Sciatic nerve (tissue), 2 donors: Measurements from ENCODE around the gene POLR2I. TPM values are rescaled to one million over a fixed set of nuclear protein-coding genes. Genes with fewer than 3 reads are reported as not detected.
"Not testable (repeated sequence)": the region's sequence is repeated elsewhere in the genome, so short reads cannot be mapped to it uniquely, and the experiment has no call there.

ENCODE experiments used
- ATAC-seq: fragments of 200-7000 bp; cut with Tn5 transposase; one replicate; pipeline ENCODE4 v1.9.1; 2020; ENCODE audit warnings: mild to moderate bottlenecking, moderate library complexity
- DNase-seq: peaks from one replicate; pipeline ENCODE4 v3.0.0-alpha.2; 2020; ENCODE audit warnings: low spot score
- intact Hi-C: fragments of 100-400 bp; cut with DNase I; formaldehyde crosslinking; loops from one replicate; pipeline ENCODE4 v1.14.2; 2022
- total RNA-seq: library from RNA; stranded (reverse); fragmentation: NEBNext Ultra II Directional; extraction: Animal tissue kit (Norgen Biotek cat#: 25700); gene quantifications from one replicate; pipeline ENCODE4 v1.2.1, GENCODE V29; 2021
- donor health status: DM: no; HTN: no; CAD: no.
- donor health status: DM: no; HTN: no; CAD: no.

The POLR2I gene
- total RNA-seq, 1 donor from 2014 or later: 60.5 TPM

GRCh38 chr19:36079389-36079945 lies 35.2 kb downstream of the POLR2I start:
- intact Hi-C loops: no loop called here
- no peak for DNase-seq
- no peak for ATAC-seq

GRCh38 chr19:36073121-36073876 lies 41.4 kb downstream of the POLR2I start:
- intact Hi-C loops: no loop called here
- no peak for DNase-seq
- ATAC-seq: no peak

GRCh38 chr19:36072081-36072480 lies 42.6 kb downstream of the POLR2I start:
- ATAC-seq: no peak
- intact Hi-C loops: no loop called here
- no peak for DNase-seq

GRCh38 chr19:36068810-36069499 lies 45.7 kb downstream of the POLR2I start:
- intact Hi-C loops: loop anchor here (10.0 kb wide), 1 partner anchor 46 kb away; the partner anchor contains the start of genes OVOL3, POLR2I and TBCB
- ATAC-seq, DNase-seq: not testable (repeated sequence)

- intact Hi-C loops: loop anchor here (10.0 kb wide), 1 partner anchor 47 kb away; the partner anchor contains the start of genes OVOL3, POLR2I and TBCB
- DNase-seq (no peak), ATAC-seq (no peak)
Measured at GRCh38 chr19:36067681-36068080, 47.0 kb downstream of the POLR2I start.

GRCh38 chr19:36064826-36065225 lies 49.8 kb downstream of the POLR2I start:
- DNase-seq (no peak), ATAC-seq (no peak)
- intact Hi-C loops: loop anchor here (10.0 kb wide), 1 partner anchor 50 kb away; the partner anchor contains the start of genes OVOL3, POLR2I and TBCB

Other genes starting within 250 kb of the POLR2I start
- 14.1 TPM for gene APLP1, start 246.3 kb downstream of the POLR2I start, total RNA-seq
- 39.3 TPM for gene NFKBID, start 214.3 kb downstream of the POLR2I start, total RNA-seq
- 14.3 TPM for gene HCST, start 212.3 kb downstream of the POLR2I start, total RNA-seq
- 104 TPM for gene TYROBP, start 206.6 kb downstream of the POLR2I start, total RNA-seq
- gene LRFN3, start 178.5 kb downstream of the POLR2I start, total RNA-seq: 13.1 TPM
- 17.0 TPM for gene SDHAF1, start 119.7 kb downstream of the POLR2I start, total RNA-seq
- 0.67 TPM for gene SYNE4, start 106.1 kb downstream of the POLR2I start, total RNA-seq
- gene ALKBH6, start 100.7 kb downstream of the POLR2I start, total RNA-seq: 22.8 TPM
- gene CLIP3, start 82.0 kb downstream of the POLR2I start, total RNA-seq: 72.8 TPM
- 10.5 TPM for gene THAP8, start 60.6 kb downstream of the POLR2I start, total RNA-seq
- 1.2 TPM for gene WDR62, start 60.0 kb downstream of the POLR2I start, total RNA-seq
- not detected for gene OVOL3, start 3.7 kb downstream of the POLR2I start, total RNA-seq
- gene TBCB, start 593 bp upstream of the POLR2I start, total RNA-seq: 173 TPM
- gene CAPNS1, start 25.2 kb upstream of the POLR2I start, total RNA-seq: 534 TPM
- 71.6 TPM for gene COX7A1, start 37.6 kb upstream of the POLR2I start, total RNA-seq
- gene ZNF565, start 99.8 kb upstream of the POLR2I start, total RNA-seq: 8.5 TPM
- gene ZNF146, start 100.2 kb upstream of the POLR2I start, total RNA-seq: 52.7 TPM